B cell (primary cell): Measurements from ENCODE around the gene CSMD2. TPM values are rescaled to one million over a fixed set of nuclear protein-coding genes. Genes with fewer than 3 reads are reported as not detected.

Experiments
- ATAC-seq: fragments of 200-7000 bp; cut with Tn5 transposase; one replicate; pipeline ENCODE4 v1.10.0; 2021; ENCODE audit warnings: low read depth, mild to moderate bottlenecking, moderate number of reproducible peaks, moderate library complexity
- CTCF ChIA-PET: fragments of 350-600 bp; sonication (Branson Sonifier 250); formaldehyde crosslinking; loops from one replicate; lab custom pipeline; 2021; ENCODE audit warnings: antibody characterized with exemption, inconsistent platforms; lab: Charles Lee
- POLR2A ChIA-PET: fragments of 350-600 bp; sonication (Branson Sonifier 250); formaldehyde crosslinking; loops from one replicate; lab custom pipeline; 2021; ENCODE audit warnings: antibody characterized with exemption; lab: Charles Lee
- DNase-seq: peaks from one replicate; pipeline ENCODE4 v3.0.0; 2013
- H2AFZ ChIP-seq: 2 replicates; pipeline ENCODE4 v1.6.1; 2012; ENCODE audit warnings: mild to moderate bottlenecking, low read depth, low read length; ENCODE audit not compliant: insufficient read depth, poor library complexity, severe bottlenecking
- H3K27ac ChIP-seq, 2 donors: 1 replicate in 1 of 2; 2 replicates in 1 of 2; pipeline ENCODE4 v1.5.1; 2012 to 2013; ENCODE audit warnings: low read length in 2 of 2, mild to moderate bottlenecking in 2 of 2, moderate library complexity in 1 of 2
- H3K27me3 ChIP-seq, 4 experiments: fragments of 200-600 bp in 1 of 4; sonication (generic) in 1 of 4; replicated peaks in 1 of 4; 1 replicate in 2 of 4; 2 replicates in 2 of 4; pipeline versions ENCODE4 v1.6.1 to v1.7.0; 2013 to 2016; ENCODE audit warnings: low read length in 3 of 4, mild to moderate bottlenecking in 2 of 4, mixed read lengths in 1 of 4, moderate library complexity in 1 of 4; ENCODE audit not compliant: insufficient read depth in 4 of 4, control insufficient read depth in 3 of 4; ENCODE audit errors: control extremely low read depth in 1 of 4
- H3K36me3 ChIP-seq, 2 experiments: replicated peaks in 1 of 2; 1 replicate in 1 of 2; 2 replicates in 1 of 2; pipeline versions ENCODE4 v1.6.1 to v1.7.1; 2013; ENCODE audit warnings: low read length in 1 of 2; ENCODE audit not compliant: insufficient read depth in 2 of 2, control insufficient read depth in 1 of 2; ENCODE audit errors: control extremely low read depth in 1 of 2, extremely low read depth in 1 of 2
- H3K4me1 ChIP-seq, 2 donors: fragments of 200-600 bp in 1 of 2; sonication (generic) in 1 of 2; 1 replicate in 1 of 2; 2 replicates in 1 of 2; pipeline versions ENCODE4 v1.5.1 to v1.6.1; 2013 to 2017; ENCODE audit warnings: low read length in 2 of 2; ENCODE audit not compliant: control insufficient read depth in 2 of 2, insufficient read depth in 2 of 2
- H3K4me2 ChIP-seq: replicated peaks from 2 replicates; pipeline ENCODE3; 2012; ENCODE audit warnings: mild to moderate bottlenecking, low read depth, low read length; ENCODE audit not compliant: poor library complexity, severe bottlenecking
- H3K4me3 ChIP-seq, 5 experiments: fragments of 200-600 bp in 1 of 5; sonication (generic) in 1 of 5; 1 replicate in 3 of 5; 2 replicates in 2 of 5; pipeline versions ENCODE4 v1.5.1 to v1.7.0; 2011 to 2016; ENCODE audit warnings: low read length in 4 of 5, mild to moderate bottlenecking in 4 of 5, low read depth in 2 of 5, control low read depth in 1 of 5, moderate library complexity in 1 of 5; ENCODE audit not compliant: insufficient read depth in 1 of 5; ENCODE audit errors: control extremely low read depth in 1 of 5, extremely low read depth in 1 of 5
- H3K79me2 ChIP-seq: fragments of 200-600 bp; sonication (generic); one replicate; pipeline ENCODE4 v1.6.0; 2016; ENCODE audit warnings: low read length; ENCODE audit not compliant: control insufficient read depth, insufficient read depth
- H3K9ac ChIP-seq: fragments of 200-600 bp; sonication (generic); 2 replicates; pipeline ENCODE4 v1.6.1; 2017; ENCODE audit warnings: mild to moderate bottlenecking, low read length, moderate library complexity
- H3K9me3 ChIP-seq, 3 donors: one replicate each; pipeline versions ENCODE4 v1.6.1 to v1.7.1; 2013; ENCODE audit warnings: low read length in 2 of 3; ENCODE audit not compliant: control insufficient read depth in 2 of 3, insufficient read depth in 1 of 3; ENCODE audit errors: control extremely low read depth in 1 of 3
- H4K20me1 ChIP-seq: 2 replicates; pipeline ENCODE4 v1.6.0; 2012; ENCODE audit warnings: mild to moderate bottlenecking, low read length; ENCODE audit not compliant: insufficient read depth, control insufficient read depth, poor library complexity, severe bottlenecking
- H3K27ac Mint-ChIP-seq: one replicate; pipeline ENCODE4 v1.8.0; 2021; ENCODE audit warnings: mixed read lengths
- H3K27me3 Mint-ChIP-seq: one replicate; pipeline ENCODE4 v1.8.0; 2021; ENCODE audit warnings: mixed read lengths
- H3K4me1 Mint-ChIP-seq: one replicate; pipeline ENCODE4 v1.8.0; 2021; ENCODE audit warnings: mixed read lengths
- H3K4me3 Mint-ChIP-seq: one replicate; pipeline ENCODE4 v1.8.0; 2021; ENCODE audit warnings: mixed read lengths
- H3K9me3 Mint-ChIP-seq: one replicate; pipeline ENCODE4 v1.8.0; 2022; ENCODE audit warnings: mixed read lengths; ENCODE audit not compliant: insufficient read depth
- EZH2 ChIP-seq: IDR thresholded peaks from 2 replicates; pipeline ENCODE4 v1.6.1; 2012; ENCODE audit warnings: borderline replicate concordance, low read depth, mild to moderate bottlenecking, moderate library complexity, low read length; ENCODE audit not compliant: insufficient read depth, poor library complexity, severe bottlenecking
- WGBS: methylation state at CpG from one replicate; pipeline ENCODE4 v1.1.5; 2013; ENCODE audit warnings: missing lambda C conversion rate; ENCODE audit not compliant: insufficient coverage; 5-methylcytosine and 5-hydroxymethylcytosine counted together
- intact Hi-C: fragments of 100-400 bp; cut with micrococcal nuclease; formaldehyde crosslinking; loops from one replicate; pipeline ENCODE4 v1.10.0; 2022
- polyA plus RNA-seq: library from polyadenylated mRNA; depleted of rRNA; stranded (reverse); fragments of >200 nt; gene quantifications from 2 replicates; pipeline ENCODE4 v1.2.3, GENCODE V29; 2012
- total RNA-seq, 2 donors: library from RNA; stranded (reverse); fragments of 120-200 nt in 1 of 2; gene quantifications; 1 replicate in 1 of 2; 2 replicates in 1 of 2; pipeline versions ENCODE4 v1.2.3 to v1.2.4, GENCODE V29; 2013 to 2022
- TF ChIP-seq, protein P1 (sequence below): fragments of 200-600 bp; IDR thresholded peaks from one replicate; pipeline ENCODE4 v1.8.0; 2022; ENCODE audit warnings: antibody characterized with exemption, mild to moderate bottlenecking

The CSMD2 gene
- total and polyA plus RNA-seq, 2 donors (not counting 1 experiment from before 2014, with no cell fraction given), result not detected

GRCh38 chr1:34013958-34014737 lies 150.9 kb downstream of the CSMD2 start:
- Mint-ChIP-seq H3K27ac (no peak overlapping the region), H3K4me3 (no peak overlapping the region), H3K9me3 (no peaks in the 10 kb centered on the region), H3K4me1 (no peaks in the 10 kb centered on the region), H3K27me3 (peaks cover 16% of the 10 kb centered on the region)
- H3K4me3 ChIP-seq, result no peak overlapping the region
- no peaks in the 10 kb centered on the region for H3K36me3 ChIP-seq
- intact Hi-C loops, result no loop called here
- DNase-seq (no peak), ATAC-seq (no peak)
- H3K27me3 ChIP-seq, result no peaks in the 10 kb centered on the region
- H3K79me2 ChIP-seq, result no peaks in the 10 kb centered on the region
- H3K27ac ChIP-seq, result no peak overlapping the region
- no peak overlapping the region for H2AFZ ChIP-seq
- TF ChIP-seq EZH2, result no peak
- TF ChIP-seq, protein P1, sequence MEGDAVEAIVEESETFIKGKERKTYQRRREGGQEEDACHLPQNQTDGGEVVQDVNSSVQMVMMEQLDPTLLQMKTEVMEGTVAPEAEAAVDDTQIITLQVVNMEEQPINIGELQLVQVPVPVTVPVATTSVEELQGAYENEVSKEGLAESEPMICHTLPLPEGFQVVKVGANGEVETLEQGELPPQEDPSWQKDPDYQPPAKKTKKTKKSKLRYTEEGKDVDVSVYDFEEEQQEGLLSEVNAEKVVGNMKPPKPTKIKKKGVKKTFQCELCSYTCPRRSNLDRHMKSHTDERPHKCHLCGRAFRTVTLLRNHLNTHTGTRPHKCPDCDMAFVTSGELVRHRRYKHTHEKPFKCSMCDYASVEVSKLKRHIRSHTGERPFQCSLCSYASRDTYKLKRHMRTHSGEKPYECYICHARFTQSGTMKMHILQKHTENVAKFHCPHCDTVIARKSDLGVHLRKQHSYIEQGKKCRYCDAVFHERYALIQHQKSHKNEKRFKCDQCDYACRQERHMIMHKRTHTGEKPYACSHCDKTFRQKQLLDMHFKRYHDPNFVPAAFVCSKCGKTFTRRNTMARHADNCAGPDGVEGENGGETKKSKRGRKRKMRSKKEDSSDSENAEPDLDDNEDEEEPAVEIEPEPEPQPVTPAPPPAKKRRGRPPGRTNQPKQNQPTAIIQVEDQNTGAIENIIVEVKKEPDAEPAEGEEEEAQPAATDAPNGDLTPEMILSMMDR, result no peak
- 47% methylated on average over 10 of the region's 11 CpGs for WGBS
- no peak overlapping the region for H3K9ac ChIP-seq
- H4K20me1 ChIP-seq, result no peaks in the 10 kb centered on the region
- no peaks in the 10 kb centered on the region for H3K4me1 ChIP-seq
- CTCF ChIA-PET, result interaction anchor here (0.9 kb wide), 1 partner anchor 9 kb away, joined by 4 read pairs; no protein-coding TSS in a partner anchor
- POLR2A ChIA-PET, result no interaction called here
- H3K9me3 ChIP-seq, result no peaks in the 10 kb centered on the region
- H3K4me2 ChIP-seq, result no peak overlapping the region

DNA sequence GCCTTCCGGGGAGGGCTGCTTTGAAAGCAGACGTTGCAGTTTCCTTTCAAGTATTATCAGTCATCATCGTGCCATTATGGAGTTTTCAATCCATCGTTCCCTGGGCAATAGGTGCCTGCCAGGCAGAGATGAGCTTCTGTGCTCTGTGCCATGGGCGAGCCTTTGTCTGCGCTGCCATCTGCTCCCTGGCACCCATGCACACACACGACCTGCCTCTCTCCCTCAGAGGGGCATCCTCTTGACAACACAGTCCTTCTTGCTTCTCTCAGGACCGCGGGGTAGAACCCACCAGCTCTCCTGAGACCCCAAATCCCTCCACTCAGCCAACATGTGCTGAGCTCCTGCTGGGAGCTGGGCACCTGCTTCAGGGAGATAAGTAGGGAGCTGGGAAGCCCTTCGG lies 151.9 kb downstream of the CSMD2 start:
- intact Hi-C loops, result no loop called here
- ATAC-seq (no peak), DNase-seq (no peak)
- H3K27me3 Mint-ChIP-seq, result peaks cover 16% of the 10 kb centered on the region
- Histone ChIP-seq H3K79me2 (no peaks in the 10 kb centered on the region), H3K36me3 (no peaks in the 10 kb centered on the region), H3K4me3 (no peak overlapping the region), H3K27me3 (no peaks in the 10 kb centered on the region), H3K9me3 (no peaks in the 10 kb centered on the region), H2AFZ (no peak overlapping the region), H4K20me1 (no peaks in the 10 kb centered on the region), H3K4me2 (no peak overlapping the region), H3K27ac (no peak overlapping the region), H3K4me1 (no peaks in the 10 kb centered on the region), H3K9ac (no peak overlapping the region)
- H3K4me1 Mint-ChIP-seq, result no peaks in the 10 kb centered on the region
- H3K4me3 Mint-ChIP-seq, result no peak overlapping the region
- TF ChIP-seq, protein P1, result no peak
- no peak for TF ChIP-seq EZH2
- H3K9me3 Mint-ChIP-seq, result no peaks in the 10 kb centered on the region
- CTCF ChIA-PET, result interaction anchor here (0.9 kb wide), 1 partner anchor 10 kb away, joined by 4 read pairs; no protein-coding TSS in a partner anchor
- no peak overlapping the region for H3K27ac Mint-ChIP-seq
- POLR2A ChIA-PET, result no interaction called here
- WGBS, result 68% methylated on average over 10 of the region's 10 CpGs
